Erythroblast (primary cell): Measurements from ENCODE around the gene PARM1.

ENCODE experiments used
- GATA1 ChIP-seq: IDR thresholded peaks from 2 replicates; pipeline ENCODE4 v1.6.1; 2011; ENCODE audit warnings: low read depth, mild to moderate bottlenecking, control low read depth, low read length, moderate library complexity
- POLR2A ChIP-seq: IDR thresholded peaks from 2 replicates; pipeline ENCODE4 v1.6.1; 2011; ENCODE audit warnings: mild to moderate bottlenecking, low read length

DNA sequence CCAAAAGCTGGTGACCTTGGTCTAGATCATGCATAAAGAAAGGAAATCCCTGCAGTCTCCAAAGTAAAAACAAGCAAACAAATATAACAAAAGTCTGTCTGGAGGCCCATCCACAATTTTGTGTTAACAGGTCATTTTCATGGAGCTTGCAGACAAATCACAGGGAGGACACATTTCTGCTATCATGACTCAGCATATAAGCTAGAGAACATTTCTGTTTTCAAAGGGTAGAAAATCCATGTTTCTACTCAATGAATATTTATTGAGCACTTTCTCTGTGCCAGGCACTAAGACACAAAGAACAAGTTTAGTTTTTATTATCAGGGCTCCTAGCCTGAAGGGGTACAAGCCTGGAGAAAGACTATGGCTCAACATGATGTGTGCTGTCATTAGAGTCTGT lies 71.1 kb downstream of the PARM1 start:
- TF ChIP-seq POLR2A: no peak
- no peak for TF ChIP-seq GATA1
